GM18508 (cell line): ENCODE results near the gene RPS13.
"Not testable (repeated sequence)": the region's sequence is repeated elsewhere in the genome, so short reads cannot be mapped to it uniquely, and the experiment has no call there.

Source experiments
- ATAC-seq: cut with Tn5 transposase; IDR thresholded peaks from one replicate; pipeline ENCODE4 v1.9.1; 2021; ENCODE audit warnings: moderate number of reproducible peaks; ENCODE audit not compliant: insufficient read depth, unreplicated experiment

The RPS13 gene

DNA sequence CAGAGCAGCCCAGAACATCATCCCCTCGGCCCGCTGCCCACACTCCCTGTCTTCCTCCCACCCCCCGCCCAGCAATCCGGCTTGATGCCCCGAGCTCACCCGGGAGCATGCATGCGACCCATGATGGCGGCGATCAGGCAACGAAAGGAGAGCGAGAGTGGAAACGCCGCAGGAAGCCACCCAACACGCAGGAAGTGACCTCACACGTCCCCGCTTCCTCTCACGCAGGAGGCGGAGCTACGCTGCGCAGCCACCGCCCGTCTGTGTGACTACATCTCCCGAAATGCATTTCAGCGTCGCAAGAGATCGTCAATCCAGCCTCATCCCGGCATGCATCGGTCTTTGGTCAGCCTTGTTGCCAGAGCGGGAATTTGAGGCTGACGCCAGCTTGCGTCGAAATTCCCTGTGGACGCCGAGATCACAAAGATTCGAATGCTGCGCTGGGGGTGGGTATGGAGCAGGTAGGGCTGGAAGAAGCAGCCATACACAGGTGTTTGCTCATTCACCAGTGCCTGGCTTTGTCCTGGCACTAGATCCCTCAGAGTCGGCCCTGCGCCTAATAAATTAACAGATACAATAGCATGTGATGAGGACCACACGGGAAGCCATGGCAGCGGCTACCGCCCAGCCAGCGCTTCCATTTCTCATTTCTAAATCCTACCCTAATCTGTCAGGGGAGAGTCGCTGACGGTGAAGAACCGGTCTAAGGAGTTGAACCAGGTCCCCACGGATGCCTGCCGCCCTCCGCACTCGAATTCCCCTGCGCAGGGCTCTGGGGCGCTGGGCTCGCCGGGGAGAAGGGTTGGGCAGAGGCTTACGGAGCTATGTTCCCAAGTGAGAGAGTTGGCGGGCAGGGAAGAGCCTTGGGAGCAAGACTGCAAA, at the start of gene RPS13:
TSS of gene RPS13 (minus strand) at position 148 of the 882 bp plus-strand sequence. CDS start at position 122, 26 bp downstream.
- peak; percentile 94 for ATAC-seq

DNA sequence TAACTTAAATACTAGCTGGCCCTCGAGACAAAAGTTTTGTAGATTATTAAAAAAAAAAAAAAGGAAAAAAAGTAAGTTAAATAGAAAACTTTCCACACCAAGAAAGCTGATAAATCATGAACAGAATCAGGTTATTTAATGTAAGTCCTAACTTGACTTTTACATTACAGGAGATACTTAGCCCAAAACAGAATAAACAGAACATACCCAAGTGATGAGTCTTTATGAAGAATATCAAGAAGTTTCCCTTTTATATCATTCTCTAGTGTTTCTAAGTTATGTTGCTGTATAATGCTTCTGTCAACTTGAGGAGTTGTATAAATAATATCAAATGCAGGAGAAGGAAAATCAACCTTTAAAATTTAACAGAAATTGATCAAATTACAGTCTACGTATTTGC, 44.5 kb upstream of the RPS13 start:
- no peak for ATAC-seq

DNA sequence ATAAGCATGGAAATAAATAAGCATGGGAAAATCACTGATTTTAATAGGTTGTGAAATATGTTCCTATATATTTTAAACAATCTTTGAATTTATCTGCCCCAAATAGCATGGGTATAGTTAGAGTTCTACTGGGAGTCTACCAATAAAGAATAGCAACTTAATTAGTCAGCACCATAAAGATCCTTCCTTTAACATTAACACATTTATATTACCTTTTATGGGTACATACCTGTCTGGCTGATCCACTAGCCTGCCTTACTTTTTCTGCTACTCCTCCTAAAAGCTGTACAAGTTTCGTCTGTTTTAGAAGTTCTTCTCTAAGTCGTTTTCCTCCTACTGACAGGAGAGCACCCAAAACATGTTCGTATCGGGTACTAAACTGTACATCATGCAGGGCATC, 39.8 kb upstream of the RPS13 start:
- ATAC-seq, result no peak

DNA sequence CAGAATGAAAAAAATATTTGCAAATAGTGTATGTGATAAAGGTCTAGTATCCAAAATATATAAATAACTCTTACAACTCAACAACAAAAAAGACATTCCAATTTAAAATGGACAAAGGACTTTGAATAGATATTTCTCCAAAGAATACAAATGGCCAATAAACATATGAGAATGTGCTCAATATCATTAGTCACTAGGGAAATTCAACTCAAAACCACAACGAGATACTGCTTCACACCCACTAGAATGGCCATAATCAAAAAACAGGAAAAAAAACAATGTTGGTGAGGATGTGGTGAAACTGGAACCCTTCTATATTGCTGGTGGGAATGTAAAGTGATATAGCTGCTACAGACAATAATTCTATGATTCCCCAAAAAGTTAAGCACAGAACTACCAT, 38.6 kb upstream of the RPS13 start:
- no peak for ATAC-seq

DNA sequence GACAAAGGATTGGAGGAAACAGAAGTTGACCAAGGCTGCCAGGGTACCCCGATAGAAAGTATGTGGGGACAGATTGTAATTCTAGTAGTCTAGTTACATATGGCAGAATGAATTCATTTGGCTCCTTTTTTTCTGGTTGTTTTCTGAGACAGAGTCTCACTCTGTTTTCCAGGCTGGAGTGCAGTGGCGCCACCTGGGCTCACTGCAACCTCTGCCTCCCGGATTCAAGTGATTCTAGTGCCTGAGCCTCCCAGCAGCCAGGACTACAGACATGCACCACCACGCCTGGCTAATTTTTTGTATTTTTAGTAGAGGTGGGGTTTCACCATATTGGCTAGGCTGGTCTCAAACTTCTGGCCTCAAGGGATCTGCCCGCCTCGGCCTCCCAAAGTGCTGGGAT, 30.3 kb upstream of the RPS13 start:
- not testable (repeated sequence) for ATAC-seq

DNA sequence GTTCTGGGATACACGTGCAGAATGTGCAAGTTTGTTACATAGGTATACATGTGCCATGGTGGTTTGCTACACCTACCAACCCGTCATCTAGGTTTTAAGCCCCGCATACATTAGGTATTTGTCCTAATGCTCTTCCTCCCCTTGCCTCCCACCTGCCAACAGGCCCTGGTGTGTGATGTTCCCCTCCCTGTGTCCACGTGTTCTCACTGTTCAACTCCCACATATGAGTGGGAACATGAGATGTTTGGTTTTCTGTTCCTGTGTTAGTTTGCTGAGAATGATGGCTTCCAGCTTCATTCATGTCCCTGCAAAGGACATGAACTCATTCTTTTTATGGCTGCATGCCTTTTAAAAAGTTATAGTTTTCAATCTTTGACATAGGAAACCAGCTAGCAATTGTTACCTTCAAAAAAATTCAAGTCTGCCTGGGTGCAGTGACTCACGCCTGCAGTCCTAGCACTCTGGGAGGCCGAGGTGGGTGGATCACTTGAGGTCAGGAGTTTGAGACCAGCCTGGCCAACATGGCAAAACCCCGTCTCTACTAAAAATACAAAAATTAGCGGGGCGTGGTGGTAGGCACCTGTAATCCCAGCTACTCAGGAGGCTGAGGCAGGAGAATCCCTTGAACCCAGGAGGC, 28.1 kb upstream of the RPS13 start:
- ATAC-seq, result not testable (repeated sequence)

DNA sequence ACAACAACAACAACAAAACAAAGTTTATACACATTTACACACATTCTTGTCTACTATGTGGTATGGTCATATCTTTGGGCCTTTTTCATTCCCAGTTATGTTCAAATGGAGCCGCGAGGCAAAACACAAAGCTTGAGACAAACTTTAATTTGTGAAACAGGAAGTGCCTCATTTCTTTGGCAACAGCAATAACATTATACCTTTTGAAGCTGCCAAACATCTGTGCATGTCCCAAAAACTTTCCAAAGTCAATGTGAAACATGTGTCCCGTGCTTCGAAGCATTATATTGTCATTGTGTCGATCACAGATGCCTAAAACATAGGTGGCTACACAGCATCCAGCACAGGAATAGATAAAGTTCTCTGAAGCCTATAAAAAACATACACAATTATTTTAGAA, 25.0 kb upstream of the RPS13 start:
- ATAC-seq, result no peak

DNA sequence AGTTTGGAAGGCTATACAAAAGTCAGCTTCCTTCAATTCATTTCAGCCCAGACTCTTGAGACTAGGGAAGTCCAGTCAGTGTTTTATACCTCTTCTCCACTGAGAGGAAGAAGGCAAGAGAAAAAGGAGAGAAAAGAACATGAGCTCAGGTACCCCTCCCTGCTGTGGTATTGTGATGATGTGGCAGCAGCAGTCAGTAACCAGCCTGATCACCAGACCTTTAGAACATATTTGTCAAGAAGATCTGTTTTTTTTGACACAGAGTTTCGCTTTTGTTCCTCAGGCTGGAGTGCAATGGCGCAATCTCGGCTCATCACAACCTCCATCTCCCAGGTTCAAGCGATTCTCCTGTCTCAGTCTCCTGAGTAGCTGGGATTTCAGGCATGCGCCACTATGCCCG, 21.2 kb upstream of the RPS13 start:
- ATAC-seq, result no peak

DNA sequence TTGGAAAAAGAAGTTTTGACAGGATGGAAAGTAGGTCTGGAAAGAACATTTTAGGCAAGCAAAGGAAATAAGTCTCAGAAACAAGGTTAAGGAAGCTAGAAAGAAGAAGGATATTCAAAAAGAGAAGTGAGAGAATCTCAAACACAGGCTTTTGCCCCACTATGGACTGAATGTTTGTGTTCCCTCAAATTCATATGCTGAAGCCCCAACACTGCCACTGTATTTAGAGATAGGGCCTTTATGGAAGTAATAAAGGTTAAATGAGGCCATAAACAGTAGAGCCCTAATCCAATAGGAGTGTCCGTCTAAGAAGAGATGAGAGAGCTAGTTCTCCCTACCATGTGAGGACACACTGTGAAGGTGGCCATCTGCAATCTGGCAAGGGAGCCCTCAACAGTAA, 20.6 kb upstream of the RPS13 start:
- ATAC-seq, result no peak

DNA sequence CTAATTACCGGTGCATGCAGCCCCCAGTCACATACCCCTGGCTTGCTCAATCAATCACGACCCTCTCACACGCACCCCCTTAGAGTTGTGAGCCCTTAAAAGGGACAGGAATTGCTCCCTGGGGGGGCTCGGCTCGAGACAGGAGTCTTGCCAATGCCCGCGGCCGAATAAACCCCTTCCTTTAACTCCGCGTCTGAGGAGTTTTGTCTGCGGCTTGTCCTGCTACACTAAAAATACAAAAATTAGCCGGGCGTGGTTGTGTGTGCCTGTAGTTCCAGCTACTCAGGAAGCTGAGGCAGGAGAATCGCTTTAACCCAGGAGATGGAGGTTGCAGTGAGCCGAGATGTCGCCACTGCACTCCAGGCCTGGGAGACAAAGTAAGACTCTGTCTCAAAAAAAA, 8.5 kb upstream of the RPS13 start:
- not testable (repeated sequence) for ATAC-seq

DNA sequence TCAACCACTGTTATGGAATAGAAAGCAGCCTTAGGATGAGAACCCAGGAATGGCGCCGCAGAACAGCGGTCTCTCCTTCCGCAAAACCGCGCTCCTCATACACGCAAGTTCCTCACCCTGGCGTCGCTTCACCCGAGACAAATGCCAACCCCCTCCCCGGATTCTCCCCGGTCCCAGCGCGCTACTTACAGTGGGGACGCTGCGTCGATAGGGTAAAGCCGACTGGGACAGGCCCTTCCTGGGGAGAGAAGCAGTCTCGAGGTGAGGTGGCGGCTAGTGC, 287 bp downstream of the RPS13 start:
- no peak for ATAC-seq

DNA sequence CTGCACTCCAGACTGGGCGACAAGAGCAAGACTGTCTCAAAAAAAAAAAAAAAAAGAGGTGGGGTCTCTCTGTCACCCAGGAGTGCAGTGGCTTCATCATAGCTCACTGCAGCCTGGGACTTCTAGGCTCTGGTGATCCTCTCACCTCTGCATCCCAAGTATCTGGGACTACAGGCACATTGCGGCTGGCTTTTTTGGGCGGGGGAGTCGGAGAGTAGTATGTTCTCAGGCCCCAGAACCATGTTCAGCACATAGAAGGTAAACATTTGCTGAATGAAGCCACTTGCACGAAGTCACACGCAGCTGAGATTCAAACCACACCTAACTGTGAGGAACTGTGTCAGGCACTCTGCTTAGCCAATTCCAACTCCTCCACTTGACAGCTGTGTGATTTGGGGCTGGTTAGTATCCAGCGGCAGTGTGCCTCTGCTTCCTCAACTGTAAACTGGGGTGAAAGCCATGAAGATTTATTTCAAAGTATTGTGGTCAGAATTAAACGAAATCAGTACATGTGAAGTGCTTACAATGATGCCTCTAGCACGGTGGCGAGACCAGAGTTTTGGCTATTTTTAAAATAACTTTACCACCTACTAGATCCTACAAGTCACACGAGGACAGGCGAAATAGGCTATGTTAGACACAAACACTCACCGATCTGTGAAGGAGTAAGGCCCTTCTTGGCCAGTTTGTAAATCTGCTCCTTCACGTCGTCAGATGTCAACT, 789 bp downstream of the RPS13 start:
- ATAC-seq, result no peak

DNA sequence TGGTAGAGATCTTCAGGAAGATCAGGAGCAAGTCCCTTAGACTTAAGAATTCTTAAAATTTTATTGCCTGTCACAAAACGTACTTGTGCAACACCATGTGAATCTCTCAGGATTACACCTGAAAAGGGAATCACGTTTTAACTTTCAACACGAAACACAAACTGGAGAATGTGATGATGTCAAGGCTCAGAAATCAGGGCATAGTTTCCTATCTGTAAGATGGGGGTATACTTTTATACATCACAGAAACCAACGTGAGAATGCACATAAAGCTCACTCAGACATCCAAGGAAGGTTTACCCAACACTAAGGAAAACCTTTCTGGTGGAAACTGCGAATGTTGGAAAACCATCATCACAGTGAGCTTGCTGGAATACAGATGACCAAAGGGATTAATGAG, 2.0 kb downstream of the RPS13 start:
- ATAC-seq, result no peak

DNA sequence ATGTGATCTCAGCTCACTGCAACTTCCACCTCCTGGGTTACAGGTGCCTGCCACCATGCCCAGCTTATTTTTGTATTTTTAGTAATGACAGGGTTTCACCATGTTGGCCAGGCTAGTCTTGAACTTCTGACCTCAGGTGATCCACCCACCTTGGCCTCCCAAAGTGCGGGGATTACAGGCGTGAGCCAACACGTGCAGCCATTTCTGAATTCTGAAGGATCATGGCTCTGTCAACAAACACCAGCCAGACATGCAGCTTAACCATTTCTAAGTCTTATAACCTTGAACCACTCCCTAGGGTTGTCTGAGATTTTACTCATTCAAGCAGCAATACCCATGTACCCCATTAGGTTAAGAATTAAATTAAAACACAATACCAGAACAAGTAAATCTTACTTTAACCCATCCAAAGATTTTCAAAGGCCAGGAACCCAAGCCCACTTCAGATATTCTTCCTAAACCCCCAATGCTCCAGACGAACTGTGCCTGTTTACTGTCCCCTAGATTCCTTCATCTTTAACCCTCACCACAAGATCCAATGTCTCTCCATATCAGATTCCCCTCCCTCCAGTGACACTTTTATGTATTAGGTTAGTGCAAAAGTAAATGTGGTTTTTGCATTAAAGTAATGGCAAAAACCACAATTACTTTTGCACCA, 4.0 kb downstream of the RPS13 start:
- ATAC-seq, result no peak

DNA sequence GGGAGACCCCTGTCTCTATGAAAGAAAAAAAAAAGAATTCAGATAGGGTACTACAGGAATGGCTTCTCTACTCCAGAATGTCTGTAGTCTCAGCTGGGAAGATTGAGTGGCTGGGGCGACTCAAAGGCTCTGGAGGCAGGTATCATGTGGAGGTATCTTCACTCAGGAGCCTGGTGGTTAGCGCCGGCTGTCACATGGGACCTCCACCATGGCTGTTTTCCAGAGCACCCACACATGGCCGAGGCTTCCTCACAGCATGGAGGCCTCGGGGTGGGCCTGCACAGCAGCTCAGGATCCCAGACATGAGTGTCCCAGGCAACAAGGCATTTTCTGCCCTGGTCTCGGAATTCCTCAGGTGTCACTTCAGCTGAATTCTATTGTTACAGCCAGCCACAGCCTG, 10.1 kb downstream of the RPS13 start:
- no peak for ATAC-seq

DNA sequence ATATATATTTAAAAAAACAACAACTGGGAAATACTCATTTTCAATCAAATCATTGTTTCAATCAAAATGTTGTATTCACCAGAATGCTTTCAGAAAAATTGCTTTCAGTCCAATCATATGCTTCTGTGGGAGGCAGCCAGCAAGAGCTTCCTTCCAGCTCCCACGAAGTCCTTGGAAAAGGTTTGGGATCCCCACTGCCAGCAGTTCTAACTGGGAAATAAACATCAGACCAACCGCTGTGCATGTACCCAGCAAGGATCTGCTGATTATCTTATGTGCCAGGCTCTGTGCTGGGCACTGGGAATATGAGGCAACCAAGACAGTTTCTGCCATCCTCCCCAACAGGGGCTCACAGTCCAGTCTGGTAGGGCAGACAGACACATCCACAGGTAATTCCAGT, 10.8 kb downstream of the RPS13 start:
- no peak for ATAC-seq

DNA sequence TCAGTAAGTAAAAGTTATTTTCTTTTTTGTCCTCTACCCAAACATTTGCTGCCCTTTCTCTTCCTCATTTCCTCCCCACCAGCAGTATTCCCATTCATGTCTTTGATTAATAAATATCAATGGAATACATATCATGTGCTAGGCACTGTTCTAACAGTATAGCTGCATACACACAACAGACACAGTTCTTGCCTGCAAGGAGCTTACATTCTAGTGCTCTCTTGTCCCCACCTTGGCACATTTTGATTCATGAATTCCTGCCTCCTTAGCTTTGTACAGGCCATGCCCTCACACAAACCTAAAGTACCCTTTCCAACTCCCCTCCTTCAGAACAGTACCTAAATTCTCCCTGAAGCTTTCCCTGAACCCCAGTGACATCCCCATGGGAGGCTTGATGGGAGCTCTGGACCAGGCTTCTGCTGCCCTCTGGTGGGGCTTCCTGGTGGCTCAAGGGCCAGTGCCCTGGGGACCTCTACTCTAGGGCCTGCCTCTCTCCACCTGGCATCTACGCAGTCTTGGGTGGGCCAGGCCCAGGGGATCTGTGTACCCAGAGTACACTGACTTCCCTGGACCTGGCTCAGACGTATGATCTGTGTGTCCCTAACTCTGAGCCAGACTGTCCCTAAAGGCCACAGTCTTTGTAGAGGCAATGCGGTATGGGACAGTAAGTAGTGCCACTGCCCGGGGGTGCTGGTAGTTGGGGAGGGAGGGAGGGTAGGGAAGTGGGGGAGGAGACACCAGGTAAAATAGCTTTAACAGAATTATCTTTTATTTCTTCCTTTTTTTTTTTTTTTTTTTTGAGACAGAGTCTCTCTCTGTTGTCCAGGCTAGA, 14.1 kb downstream of the RPS13 start:
- ATAC-seq, result no peak

DNA sequence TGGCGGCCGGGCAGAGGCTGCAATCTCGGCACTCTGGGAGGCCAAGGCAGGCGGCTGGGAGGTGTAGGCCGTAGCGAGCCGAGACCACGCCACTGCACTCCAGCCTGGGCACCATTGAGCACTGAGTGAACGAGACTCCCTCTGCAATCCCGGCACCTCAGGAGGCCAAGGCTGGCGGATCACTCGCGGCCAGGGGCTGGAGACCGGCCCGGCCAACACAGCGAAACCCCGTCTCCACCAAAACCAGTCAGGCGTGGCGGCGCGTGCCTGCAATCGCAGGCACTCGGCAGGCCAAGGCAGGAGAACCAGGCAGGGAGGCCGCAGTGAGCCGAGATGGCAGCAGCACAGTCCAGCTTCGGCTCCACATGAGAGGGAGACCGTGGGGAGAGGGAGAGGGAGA, 26.3 kb downstream of the RPS13 start:
- ATAC-seq, result not testable (repeated sequence)

DNA sequence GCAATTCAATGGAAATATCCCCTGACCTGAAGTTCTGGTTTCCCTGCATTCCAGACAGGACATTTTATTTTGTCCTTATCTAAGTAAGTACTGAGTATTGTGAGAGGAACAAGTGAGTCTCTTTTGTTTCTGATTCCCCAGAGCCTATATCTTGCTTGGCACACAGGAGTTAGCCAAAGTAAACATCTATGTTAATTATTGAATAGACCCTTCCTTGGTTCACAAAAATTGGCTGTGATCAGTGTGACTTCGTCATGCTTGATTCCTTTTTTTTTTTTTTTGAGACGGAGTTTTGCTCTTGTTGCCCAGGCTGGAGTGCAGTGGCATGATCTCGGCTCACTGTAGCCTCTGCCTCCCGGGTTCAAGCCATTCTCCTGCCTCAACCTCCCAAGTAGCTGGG, 29.0 kb downstream of the RPS13 start:
- ATAC-seq, result not testable (repeated sequence)

DNA sequence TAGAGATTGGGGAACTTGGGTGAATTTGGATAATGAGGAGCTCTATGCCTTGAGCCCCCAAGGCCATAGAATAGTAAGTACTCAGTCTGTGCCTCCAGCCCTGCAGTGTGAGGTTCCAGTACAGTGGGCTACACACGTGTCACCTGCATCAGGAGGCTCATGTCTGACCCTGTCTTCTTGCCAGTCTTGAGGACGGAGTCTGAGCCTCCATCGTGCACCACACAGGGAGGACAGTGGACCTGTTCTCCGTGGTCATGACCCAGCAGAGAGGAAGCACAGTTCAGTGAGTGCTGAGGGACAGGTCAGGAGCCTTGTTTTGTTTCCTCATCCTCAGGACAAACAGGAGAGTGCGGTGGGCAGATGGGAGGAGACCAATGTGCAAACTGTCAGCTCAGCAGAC, 30.8 kb downstream of the RPS13 start:
- ATAC-seq, result no peak
